HEK293 (cell line): ENCODE results near the gene DNAJC4.

ENCODE experiments used
- CTCF ChIA-PET: fragments of 350-600 bp; formaldehyde crosslinking; extraction: SDS; loops from one replicate; lab custom pipeline; 2021; ENCODE audit warnings: antibody characterized with exemption; lab: Yijun Ruan, JAX
- POLR2A ChIA-PET: fragments of 300-600 bp; formaldehyde crosslinking; extraction: SDS; loops from one replicate; lab custom pipeline; 2020; ENCODE audit warnings: antibody characterized with exemption, inconsistent platforms; lab: Yijun Ruan, JAX
- H3K27ac ChIP-seq: fragments of 200-500 bp; sonication (Bioruptor generic); 2 replicates; pipeline ENCODE4 v1.5.1; 2014; ENCODE audit warnings: low read depth, low read length, control low read depth, inconsistent platforms; ENCODE audit errors: extremely low read depth
- H3K36me3 ChIP-seq, 2 experiments: fragments of 200-500 bp in 1 of 2; sonication (Bioruptor generic) in 1 of 2; 1 replicate in 1 of 2; 2 replicates in 1 of 2; pipeline ENCODE4 v1.5.1; 2014 to 2017; ENCODE audit warnings: inconsistent platforms in 2 of 2, low read length in 2 of 2; ENCODE audit not compliant: control insufficient read depth in 2 of 2, insufficient read depth in 1 of 2
- H3K4me1 ChIP-seq: fragments of 200-500 bp; sonication (Bioruptor generic); 2 replicates; pipeline ENCODE4 v1.5.1; 2014; ENCODE audit warnings: mild to moderate bottlenecking, low read length, inconsistent platforms; ENCODE audit not compliant: control insufficient read depth, insufficient read depth
- H3K4me3 ChIP-seq: 2 replicates; pipeline ENCODE4 v1.5.1; 2011; ENCODE audit warnings: low read depth, mild to moderate bottlenecking, control low read depth, low read length, moderate library complexity
- H3K9me3 ChIP-seq: fragments of 200-500 bp; sonication (Bioruptor generic); 2 replicates; pipeline ENCODE4 v1.5.1; 2014; ENCODE audit warnings: low read depth, low read length, inconsistent platforms; ENCODE audit not compliant: control insufficient read depth, insufficient read depth
- BCL11B ChIP-seq: fragments of 450-650 bp; formaldehyde crosslinking; IDR thresholded peaks from 2 replicates; pipeline ENCODE4 v1.5.1; 2016; ENCODE audit warnings: low read depth, missing biosample characterization, missing genetic modification characterization
- HOXC10 ChIP-seq: sonication (generic); formaldehyde crosslinking; IDR thresholded peaks from 2 replicates; pipeline ENCODE4 v1.8.1; 2023; ENCODE audit warnings: mild to moderate bottlenecking, missing genetic modification reagents
- KLF9 ChIP-seq: fragments of 450-650 bp; formaldehyde crosslinking; IDR thresholded peaks from 2 replicates; pipeline ENCODE4 v1.5.1; 2016; ENCODE audit warnings: missing biosample characterization, missing genetic modification characterization, low read depth
- MEIS1 ChIP-seq: sonication (generic); formaldehyde crosslinking; IDR thresholded peaks from 2 replicates; pipeline ENCODE4 v1.8.1; 2022; ENCODE audit warnings: missing genetic modification reagents, mild to moderate bottlenecking, borderline replicate concordance
- SP2 ChIP-seq: fragments of 450-650 bp; formaldehyde crosslinking; IDR thresholded peaks from 2 replicates; pipeline ENCODE4 v1.5.1; 2016; ENCODE audit warnings: missing biosample characterization, missing genetic modification characterization
- TRIM28 ChIP-seq: IDR thresholded peaks from 2 replicates; pipeline ENCODE4 v1.6.1; 2011; ENCODE audit warnings: low read length, control low read depth, borderline replicate concordance
- ZNF184 ChIP-seq: fragments of 450-650 bp; IDR thresholded peaks from 2 replicates; pipeline ENCODE4 v1.5.1; 2018; ENCODE audit warnings: missing biosample characterization, mild to moderate bottlenecking, missing genetic modification characterization
- ZNF2 ChIP-seq: fragments of 450-650 bp; formaldehyde crosslinking; IDR thresholded peaks from 2 replicates; pipeline ENCODE4 v1.5.1; 2016; ENCODE audit warnings: missing biosample characterization, missing genetic modification characterization
- ZNF248 ChIP-seq: fragments of 450-650 bp; formaldehyde crosslinking; IDR thresholded peaks from 2 replicates; pipeline ENCODE4 v1.5.1; 2017; ENCODE audit warnings: missing biosample characterization, missing genetic modification characterization
- ZNF292 ChIP-seq: fragments of 450-650 bp; formaldehyde crosslinking; IDR thresholded peaks from 2 replicates; pipeline ENCODE4 v1.5.1; 2016; ENCODE audit warnings: low read depth, missing biosample characterization, missing genetic modification characterization, borderline replicate concordance
- ZNF335 ChIP-seq: fragments of 450-650 bp; formaldehyde crosslinking; conservative IDR thresholded peaks from 2 replicates; pipeline ENCODE4 v1.5.1; 2016; ENCODE audit warnings: missing biosample characterization, missing genetic modification characterization
- ZNF433 ChIP-seq: fragments of 450-650 bp; formaldehyde crosslinking; IDR thresholded peaks from 2 replicates; pipeline ENCODE4 v1.5.1; 2016; ENCODE audit warnings: missing biosample characterization, missing genetic modification characterization, low read depth
- ZNF624 ChIP-seq: fragments of 450-650 bp; formaldehyde crosslinking; IDR thresholded peaks from 2 replicates; pipeline ENCODE4 v1.5.1; 2017; ENCODE audit warnings: missing biosample characterization, missing genetic modification characterization
- ZNF629 ChIP-seq: fragments of 450-650 bp; formaldehyde crosslinking; IDR thresholded peaks from 2 replicates; pipeline ENCODE4 v1.5.1; 2017; ENCODE audit warnings: missing biosample characterization, missing genetic modification characterization
- ZNF747 ChIP-seq: fragments of 450-650 bp; formaldehyde crosslinking; IDR thresholded peaks from 2 replicates; pipeline ENCODE4 v1.5.1; 2016; ENCODE audit warnings: missing biosample characterization, missing genetic modification characterization
- TF ChIP-seq, protein P1 (sequence below): fragments of 450-650 bp; formaldehyde crosslinking; IDR thresholded peaks from 2 replicates; pipeline ENCODE4 v1.5.1; 2016; ENCODE audit warnings: missing biosample characterization, missing genetic modification characterization
- TF ChIP-seq, protein P2 (sequence below): fragments of 450-650 bp; formaldehyde crosslinking; IDR thresholded peaks from 2 replicates; pipeline ENCODE4 v1.5.1; 2017; ENCODE audit warnings: missing biosample characterization, missing genetic modification characterization
- TF ChIP-seq, protein P3 (sequence below): fragments of 450-650 bp; formaldehyde crosslinking; IDR thresholded peaks from 2 replicates; pipeline ENCODE4 v1.5.0; 2017; ENCODE audit warnings: missing biosample characterization, missing genetic modification characterization, borderline replicate concordance
- TF ChIP-seq, protein P4 (sequence below): fragments of 450-650 bp; IDR thresholded peaks from 2 replicates; pipeline ENCODE4 v1.5.1; 2018; ENCODE audit warnings: missing biosample characterization, missing genetic modification characterization
- TF ChIP-seq, protein P5 (sequence below): fragments of 450-650 bp; formaldehyde crosslinking; IDR thresholded peaks from 2 replicates; pipeline ENCODE4; 2016; ENCODE audit warnings: missing biosample characterization, missing genetic modification characterization

The DNAJC4 gene

DNA sequence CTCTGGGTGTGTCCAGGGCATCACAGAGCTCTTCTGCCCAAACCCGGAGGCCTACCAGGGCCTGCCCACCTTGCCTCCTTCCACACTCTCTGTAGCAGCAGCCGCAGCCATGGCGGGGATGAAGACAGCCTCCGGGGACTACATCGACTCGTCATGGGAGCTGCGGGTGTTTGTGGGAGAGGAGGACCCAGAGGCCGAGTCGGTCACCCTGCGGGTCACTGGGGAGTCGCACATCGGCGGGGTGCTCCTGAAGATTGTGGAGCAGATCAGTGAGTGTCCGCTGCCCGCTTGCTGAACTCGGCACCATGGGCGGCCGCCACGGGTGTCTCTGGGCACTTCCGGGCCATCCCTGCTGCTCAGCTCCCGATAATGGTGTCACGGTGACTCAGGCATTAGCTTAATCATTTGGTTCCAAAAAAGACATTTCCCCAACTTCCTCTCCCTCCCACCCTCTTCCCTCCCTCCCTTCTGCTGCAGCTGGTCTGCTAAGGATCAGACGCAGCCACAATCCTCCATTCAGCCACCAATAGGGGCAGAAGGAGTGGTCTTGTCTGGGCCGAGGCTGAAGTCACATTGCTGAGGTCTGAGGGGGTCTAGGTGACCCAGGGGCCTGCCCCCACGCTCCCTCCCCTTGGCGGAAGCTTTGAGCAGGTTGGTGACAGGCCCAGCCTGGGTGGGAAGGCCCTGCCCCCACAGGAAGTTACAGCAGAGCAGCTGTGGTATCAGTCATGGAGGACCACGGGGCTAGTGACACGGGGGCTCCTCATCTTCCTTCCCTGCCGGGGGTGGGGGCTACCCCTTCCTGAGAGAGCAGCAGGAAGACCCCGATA is 22.9 kb upstream of the DNAJC4 start:
- TF ChIP-seq SP2 (tag by site-specific recombination) = 0 out of 2 replicates have a peak, but pooled peaks have one; percentile 10
- TF ChIP-seq ZNF2 (tag by site-specific recombination) = no peak
- no peak for TF ChIP-seq HOXC10 (CRISPR knock-in tag)
- TF ChIP-seq BCL11B (tag by site-specific recombination) = no peak
- TF ChIP-seq, protein P1, sequence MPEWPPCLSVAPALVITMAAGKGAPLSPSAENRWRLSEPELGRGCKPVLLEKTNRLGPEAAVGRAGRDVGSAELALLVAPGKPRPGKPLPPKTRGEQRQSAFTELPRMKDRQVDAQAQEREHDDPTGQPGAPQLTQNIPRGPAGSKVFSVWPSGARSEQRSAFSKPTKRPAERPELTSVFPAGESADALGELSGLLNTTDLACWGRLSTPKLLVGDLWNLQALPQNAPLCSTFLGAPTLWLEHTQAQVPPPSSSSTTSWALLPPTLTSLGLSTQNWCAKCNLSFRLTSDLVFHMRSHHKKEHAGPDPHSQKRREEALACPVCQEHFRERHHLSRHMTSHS (tag by site-specific recombination) = no peak
- H3K36me3 ChIP-seq = peaks cover 0 to 47% of the 10 kb centered on the region in 2 experiments; a peak in 2 of 3 replicates
- H3K9me3 ChIP-seq = no peaks in the 10 kb centered on the region
- no peak overlapping the region for H3K4me3 ChIP-seq
- POLR2A ChIA-PET = interaction anchor here (0.7 to 4.7 kb wide), 5 partner anchors 19 to 77 kb away, joined by 3 to 32 read pairs (median 5); partner anchors contain the start of genes BAD, FKBP2, NUDT22 and STIP1
- CTCF ChIA-PET = interaction anchor here (0.5 to 4.7 kb wide), 4 partner anchors 31 to 148 kb away, joined by 3 to 78 read pairs (median 11); partner anchors contain the start of gene CATSPERZ
- no peak overlapping the region for H3K27ac ChIP-seq
- 0 out of 2 replicates have a peak, but pooled peaks cover 8% of the 10 kb centered on the region for H3K4me1 ChIP-seq

DNA sequence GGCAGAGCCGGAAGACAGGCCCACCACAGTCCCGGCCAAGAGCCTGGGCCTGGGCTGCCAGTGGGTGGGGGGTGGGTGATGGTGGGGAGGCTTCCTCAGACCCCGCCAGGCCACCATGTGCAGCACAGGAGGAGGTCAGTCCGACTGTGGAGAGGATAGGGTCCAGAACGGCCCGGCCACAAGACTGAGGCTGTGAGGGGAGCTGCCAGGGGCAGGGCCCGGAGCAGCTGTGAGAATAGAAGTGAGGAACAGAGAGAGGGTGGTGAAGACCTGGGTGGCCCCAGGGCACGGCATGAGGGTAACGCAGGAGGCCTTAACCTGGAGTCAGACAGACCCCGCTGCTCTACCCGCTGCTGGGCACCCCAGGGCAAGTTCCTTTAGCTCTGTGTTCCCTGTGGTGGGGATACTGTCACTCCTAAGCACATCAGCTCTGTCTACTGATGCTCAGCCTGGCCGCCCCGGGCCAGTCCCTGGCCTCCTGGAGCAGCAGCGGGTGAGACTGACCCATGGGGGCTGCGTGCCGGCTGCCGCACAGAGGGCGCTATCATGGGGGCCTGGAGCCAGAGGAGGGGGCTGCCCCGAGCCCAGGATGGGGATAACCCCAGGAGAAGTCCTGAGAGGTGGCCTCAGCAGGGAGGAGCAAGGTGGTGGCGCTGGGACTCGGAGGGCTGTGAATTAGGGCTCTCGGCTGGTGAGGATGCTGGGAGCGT is 22.1 kb upstream of the DNAJC4 start:
- TF ChIP-seq, protein P2, sequence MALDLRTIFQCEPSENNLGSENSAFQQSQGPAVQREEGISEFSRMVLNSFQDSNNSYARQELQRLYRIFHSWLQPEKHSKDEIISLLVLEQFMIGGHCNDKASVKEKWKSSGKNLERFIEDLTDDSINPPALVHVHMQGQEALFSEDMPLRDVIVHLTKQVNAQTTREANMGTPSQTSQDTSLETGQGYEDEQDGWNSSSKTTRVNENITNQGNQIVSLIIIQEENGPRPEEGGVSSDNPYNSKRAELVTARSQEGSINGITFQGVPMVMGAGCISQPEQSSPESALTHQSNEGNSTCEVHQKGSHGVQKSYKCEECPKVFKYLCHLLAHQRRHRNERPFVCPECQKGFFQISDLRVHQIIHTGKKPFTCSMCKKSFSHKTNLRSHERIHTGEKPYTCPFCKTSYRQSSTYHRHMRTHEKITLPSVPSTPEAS (tag by site-specific recombination) = no peak
- TF ChIP-seq MEIS1 = no peak
- no peaks in the 10 kb centered on the region for H3K9me3 ChIP-seq
- no peak overlapping the region for H3K27ac ChIP-seq
- H3K36me3 ChIP-seq = peaks cover 0 to 39% of the 10 kb centered on the region in 2 experiments; a peak in 2 of 3 replicates
- no peak overlapping the region for H3K4me3 ChIP-seq
- 0 out of 2 replicates have a peak, but pooled peaks cover 8% of the 10 kb centered on the region for H3K4me1 ChIP-seq
- ChIA-PET CTCF (interaction anchor here (0.5 to 0.6 kb wide), 2 partner anchors 31 to 147 kb away, joined by 3 read pairs; no protein-coding TSS in a partner anchor), POLR2A (interaction anchor here (0.7 to 4.7 kb wide), 4 partner anchors 18 to 77 kb away, joined by 3 to 32 read pairs (median 5); partner anchors contain the start of genes BAD, NUDT22, STIP1 and TRPT1)

DNA sequence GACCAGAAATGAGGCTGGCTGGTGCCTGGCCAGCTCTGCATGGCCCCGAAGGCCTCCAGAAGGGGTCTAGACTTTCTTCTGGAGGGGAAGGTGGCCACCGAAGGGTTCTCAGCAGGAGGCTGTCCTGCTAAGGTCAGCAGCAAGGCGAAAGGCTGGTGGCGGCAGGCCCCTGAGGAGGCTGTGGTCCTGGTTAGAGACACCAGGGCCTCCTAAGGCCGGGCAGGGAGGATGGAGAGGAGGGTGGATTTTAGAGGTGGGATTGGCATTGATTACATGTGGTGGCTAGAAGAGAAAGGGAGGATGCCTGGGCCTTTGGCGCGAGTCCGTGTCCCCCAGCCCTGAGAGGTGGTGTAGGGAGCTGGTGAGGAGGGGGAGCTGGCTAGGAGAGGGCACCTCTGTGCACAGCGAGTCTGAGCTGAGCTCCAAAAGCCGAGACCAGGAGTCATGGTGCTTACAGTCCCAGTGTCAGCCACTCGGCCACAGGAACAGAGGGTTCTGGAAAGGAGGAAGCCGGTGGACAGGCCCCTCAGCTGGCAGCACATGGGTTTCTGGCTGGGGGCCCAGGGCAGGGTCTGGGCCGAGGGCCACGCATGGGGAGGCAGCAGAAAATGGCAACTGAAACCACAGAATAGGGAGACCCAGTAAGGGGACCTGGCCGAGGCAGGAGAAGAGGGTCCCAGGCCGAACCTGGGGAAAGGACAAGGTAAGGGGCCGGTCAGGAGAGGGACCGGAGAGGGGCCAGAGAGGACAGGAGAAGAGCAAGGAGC is 21.4 kb upstream of the DNAJC4 start:
- Histone ChIP-seq H3K27ac (no peak overlapping the region), H3K9me3 (no peaks in the 10 kb centered on the region), H3K4me3 (no peak overlapping the region), H3K4me1 (0 out of 2 replicates have a peak, but pooled peaks cover 6% of the 10 kb centered on the region), H3K36me3 (peaks cover 0 to 32% of the 10 kb centered on the region in 2 experiments; a peak in 2 of 3 replicates)
- ChIA-PET CTCF (no interaction called here), POLR2A (interaction anchor here (0.9 to 1.5 kb wide), 2 partner anchors 11 to 17 kb away, joined by 3 to 5 read pairs; partner anchors contain the start of genes NUDT22 and TRPT1)
- TF ChIP-seq ZNF433 (tag by site-specific recombination) = no peak
- no peak for TF ChIP-seq ZNF624 (tag by site-specific recombination)
- TF ChIP-seq ZNF747 = no peak
- no peak for TF ChIP-seq ZNF292 (tag by site-specific recombination)
- TF ChIP-seq TRIM28 = no peak
- TF ChIP-seq, protein P3, sequence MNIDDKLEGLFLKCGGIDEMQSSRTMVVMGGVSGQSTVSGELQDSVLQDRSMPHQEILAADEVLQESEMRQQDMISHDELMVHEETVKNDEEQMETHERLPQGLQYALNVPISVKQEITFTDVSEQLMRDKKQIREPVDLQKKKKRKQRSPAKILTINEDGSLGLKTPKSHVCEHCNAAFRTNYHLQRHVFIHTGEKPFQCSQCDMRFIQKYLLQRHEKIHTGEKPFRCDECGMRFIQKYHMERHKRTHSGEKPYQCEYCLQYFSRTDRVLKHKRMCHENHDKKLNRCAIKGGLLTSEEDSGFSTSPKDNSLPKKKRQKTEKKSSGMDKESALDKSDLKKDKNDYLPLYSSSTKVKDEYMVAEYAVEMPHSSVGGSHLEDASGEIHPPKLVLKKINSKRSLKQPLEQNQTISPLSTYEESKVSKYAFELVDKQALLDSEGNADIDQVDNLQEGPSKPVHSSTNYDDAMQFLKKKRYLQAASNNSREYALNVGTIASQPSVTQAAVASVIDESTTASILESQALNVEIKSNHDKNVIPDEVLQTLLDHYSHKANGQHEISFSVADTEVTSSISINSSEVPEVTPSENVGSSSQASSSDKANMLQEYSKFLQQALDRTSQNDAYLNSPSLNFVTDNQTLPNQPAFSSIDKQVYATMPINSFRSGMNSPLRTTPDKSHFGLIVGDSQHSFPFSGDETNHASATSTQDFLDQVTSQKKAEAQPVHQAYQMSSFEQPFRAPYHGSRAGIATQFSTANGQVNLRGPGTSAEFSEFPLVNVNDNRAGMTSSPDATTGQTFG (tag by site-specific recombination) = no peak
- TF ChIP-seq, protein P4, sequence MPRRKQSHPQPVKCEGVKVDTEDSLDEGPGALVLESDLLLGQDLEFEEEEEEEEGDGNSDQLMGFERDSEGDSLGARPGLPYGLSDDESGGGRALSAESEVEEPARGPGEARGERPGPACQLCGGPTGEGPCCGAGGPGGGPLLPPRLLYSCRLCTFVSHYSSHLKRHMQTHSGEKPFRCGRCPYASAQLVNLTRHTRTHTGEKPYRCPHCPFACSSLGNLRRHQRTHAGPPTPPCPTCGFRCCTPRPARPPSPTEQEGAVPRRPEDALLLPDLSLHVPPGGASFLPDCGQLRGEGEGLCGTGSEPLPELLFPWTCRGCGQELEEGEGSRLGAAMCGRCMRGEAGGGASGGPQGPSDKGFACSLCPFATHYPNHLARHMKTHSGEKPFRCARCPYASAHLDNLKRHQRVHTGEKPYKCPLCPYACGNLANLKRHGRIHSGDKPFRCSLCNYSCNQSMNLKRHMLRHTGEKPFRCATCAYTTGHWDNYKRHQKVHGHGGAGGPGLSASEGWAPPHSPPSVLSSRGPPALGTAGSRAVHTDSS = no peak
- no peak for TF ChIP-seq ZNF184 (tag by site-specific recombination)
- no peak for TF ChIP-seq ZNF629
- TF ChIP-seq ZNF248 (tag by site-specific recombination) = no peak
- TF ChIP-seq KLF9 (tag by site-specific recombination) = no peak
- TF ChIP-seq, protein P5, sequence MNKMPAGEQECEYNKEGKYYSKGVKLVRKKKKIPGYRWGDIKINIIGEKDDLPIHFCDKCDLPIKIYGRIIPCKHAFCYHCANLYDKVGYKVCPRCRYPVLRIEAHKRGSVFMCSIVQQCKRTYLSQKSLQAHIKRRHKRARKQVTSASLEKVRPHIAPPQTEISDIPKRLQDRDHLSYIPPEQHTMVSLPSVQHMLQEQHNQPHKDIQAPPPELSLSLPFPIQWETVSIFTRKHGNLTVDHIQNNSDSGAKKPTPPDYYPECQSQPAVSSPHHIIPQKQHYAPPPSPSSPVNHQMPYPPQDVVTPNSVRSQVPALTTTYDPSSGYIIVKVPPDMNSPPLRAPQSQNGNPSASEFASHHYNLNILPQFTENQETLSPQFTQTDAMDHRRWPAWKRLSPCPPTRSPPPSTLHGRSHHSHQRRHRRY (tag by site-specific recombination) = no peak
- no peak for TF ChIP-seq ZNF335 (tag by site-specific recombination)
